Hematopoietic multipotent progenitor cell treated with erythropoietin and hydrocortisone succinate and interleukin-3 and kit ligand, for 6 days (in vitro differentiated cells): Measurements from ENCODE around the gene POMT2.

Experiments used
- DNase-seq: peaks from one replicate; pipeline ENCODE4 v3.0.0-alpha.2; 2015

The POMT2 gene

DNA sequence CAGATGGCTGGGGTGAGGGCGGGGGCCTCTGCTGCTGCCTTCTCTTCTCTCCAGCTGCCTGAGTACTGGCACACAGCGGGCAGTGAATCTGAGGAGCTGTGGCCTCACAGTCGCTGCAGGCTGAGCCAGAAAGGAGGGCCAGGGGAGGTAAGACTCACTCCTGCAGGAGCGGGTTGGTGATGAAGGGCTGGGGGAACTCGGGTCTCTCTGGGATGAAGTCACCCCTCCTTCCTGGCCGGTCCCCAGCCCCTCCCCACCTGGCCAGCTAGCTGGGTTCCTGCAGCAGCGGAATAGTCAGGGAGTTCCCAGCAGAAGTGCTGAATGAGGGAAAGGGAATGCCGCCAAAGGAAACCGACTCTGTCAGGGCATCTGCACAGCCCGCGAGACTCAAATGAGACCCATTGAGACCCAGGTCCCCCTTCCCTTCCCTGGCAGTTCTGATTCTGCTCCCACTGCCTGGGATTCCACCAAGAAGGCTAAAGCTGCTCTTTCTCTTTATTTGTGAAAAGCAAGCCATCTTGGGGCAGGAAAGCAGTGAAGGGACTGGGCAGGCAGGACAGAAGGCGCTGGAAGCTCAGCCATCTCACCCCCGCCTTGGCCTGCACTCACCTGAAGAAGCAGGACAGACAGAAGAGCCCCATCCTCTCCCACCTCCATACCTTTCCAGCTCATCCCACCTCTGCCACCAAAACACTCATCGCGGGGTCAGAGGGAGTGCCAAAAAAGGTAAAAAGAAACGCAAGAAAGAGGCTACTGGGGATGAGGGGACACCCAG is 54.9 kb downstream of the POMT2 start:
- no peak for DNase-seq

DNA sequence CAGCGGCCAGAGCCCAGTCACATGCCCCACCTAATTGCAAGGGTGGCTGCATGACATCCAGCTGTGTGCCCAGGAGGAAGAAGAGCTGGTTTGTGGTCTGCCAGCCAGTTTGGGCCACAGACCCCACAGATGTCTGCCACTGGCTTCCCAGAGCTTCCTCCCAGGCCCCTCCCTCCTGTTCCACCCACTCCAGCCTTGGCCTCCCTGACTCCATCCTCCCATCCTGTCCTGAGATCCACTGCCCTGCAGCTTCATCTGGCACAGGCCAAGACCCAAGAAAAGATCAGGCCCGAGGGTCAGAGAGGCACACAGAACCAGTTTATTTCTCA is 55.5 kb downstream of the POMT2 start:
- DNase-seq = no peak

DNA sequence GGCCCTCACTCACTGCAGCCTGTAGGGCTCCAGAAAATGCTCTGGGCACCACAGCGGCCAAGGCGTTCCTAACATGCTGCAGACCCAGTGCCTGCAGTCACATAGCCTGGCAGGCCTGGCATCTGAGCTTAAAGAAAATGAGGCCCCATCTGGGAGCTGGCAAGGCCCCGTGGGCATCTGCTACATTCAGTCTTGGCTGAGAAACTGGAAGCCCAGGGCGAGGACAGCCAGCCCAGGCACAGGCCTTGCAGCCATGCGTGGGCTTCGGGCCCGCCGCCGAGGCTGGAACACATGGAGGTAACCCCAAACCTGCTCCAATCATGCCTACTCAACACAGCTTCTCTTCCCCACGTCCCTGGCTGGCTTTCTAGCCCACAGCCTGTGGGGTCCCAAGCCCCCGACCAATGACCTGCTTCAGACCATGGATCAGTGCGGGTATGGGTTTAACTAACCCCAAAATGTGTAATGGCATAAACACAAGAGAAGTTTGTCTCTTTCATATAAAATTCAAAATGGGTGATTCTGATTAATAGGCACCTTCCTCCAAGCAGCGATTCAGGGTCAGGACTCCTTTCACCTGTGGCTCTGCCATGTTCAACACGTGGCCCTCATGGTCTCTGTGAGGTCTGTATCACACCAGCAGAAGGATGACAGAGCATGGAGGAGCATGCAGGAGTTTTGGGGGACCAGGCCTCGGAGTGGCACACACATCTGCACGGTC is 56.1 kb downstream of the POMT2 start:
- no peak for DNase-seq

DNA sequence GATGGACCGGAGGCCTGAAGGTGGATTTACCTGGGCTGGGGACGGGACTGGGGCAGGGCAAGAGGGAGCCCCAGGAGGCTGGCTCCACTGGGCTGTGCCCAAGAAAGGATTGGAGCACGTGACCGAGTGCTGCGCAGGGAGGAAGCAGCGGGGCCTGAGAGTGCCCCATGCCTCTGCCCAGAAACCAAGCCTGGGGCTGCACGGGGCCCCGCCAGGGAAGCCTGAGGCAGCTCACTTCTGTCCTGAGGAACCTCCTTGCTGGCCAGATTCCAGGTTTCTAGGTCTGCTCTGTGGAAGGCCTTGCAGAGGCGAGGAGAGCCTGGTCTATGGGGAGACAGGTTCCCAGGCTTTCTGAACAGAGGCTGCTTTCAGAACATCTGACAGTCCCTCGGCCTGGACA is 60.1 kb downstream of the POMT2 start:
- DNase-seq = peak; percentile 30

DNA sequence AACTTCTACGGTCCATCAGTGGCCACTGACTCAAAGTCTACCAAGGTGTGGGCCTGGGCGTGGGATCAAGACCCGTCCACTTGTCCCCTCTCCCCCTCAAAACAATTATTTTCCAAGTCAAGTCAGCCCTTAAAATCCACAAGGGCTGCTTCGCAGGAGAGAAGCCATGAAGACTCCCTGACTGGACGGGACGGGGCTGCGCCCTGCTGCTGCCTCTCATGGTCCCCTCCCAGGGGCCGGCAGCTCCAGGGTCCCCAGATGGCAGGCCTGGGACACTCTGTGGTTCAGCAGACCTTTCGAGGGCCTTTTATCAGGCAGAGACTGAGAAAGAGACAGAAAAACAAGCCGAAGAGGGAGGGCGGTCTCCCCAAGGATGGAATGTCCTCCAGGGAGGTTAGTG is 60.5 kb downstream of the POMT2 start:
- no peak for DNase-seq

DNA sequence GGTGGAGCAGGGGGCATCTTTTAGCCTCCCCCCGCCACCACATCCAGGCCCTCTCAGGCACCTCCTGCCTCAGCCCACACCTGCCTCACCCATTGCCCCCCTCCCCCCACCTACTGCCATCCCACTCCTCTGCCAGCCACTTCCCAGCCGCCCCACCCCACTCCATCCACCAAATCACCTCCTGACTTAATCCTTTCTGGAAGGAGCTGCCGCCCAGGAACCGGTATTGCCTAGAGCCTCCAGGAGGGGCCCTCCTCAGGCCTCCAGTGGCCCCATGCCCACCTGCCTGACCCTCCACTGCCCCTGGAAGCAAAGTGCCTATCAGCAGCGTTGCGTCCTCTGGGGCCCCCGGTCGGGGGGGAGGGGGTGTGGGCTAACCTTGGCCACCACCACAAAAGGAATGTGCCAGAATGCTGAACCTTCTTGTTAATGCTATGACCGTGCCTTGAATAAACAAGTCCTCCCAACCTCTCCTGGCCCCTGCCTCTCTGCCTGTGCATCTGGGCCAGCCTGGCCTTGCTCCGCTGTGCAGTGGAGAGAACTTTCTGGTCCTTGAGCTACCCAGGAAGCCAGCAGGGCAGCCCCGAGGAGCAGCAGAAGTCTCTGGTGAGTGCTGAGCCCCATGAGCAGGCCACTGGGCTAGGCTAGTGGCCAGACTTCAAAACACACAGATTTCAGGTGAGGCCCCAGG is 61.5 kb downstream of the POMT2 start:
- DNase-seq = no peak

DNA sequence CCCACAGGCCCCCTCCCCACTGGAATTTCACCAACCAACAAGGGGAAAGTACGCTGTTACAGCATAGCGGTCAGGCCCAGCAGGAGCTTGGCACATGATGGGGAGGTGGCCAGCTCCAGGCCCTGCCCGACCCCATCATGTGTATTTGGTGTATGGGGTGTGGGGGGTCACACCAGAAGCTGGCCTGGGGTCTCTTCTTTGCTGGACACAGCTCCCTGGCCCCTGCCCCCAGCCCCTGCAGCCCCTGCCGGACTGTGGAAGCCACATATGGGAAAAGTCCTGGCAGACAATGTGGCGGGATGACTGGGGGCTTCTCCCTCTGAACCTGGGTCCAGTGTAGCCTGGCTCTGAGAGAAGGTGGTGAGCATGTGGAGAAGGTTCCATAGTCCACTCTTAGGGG is 62.1 kb downstream of the POMT2 start:
- DNase-seq = no peak

DNA sequence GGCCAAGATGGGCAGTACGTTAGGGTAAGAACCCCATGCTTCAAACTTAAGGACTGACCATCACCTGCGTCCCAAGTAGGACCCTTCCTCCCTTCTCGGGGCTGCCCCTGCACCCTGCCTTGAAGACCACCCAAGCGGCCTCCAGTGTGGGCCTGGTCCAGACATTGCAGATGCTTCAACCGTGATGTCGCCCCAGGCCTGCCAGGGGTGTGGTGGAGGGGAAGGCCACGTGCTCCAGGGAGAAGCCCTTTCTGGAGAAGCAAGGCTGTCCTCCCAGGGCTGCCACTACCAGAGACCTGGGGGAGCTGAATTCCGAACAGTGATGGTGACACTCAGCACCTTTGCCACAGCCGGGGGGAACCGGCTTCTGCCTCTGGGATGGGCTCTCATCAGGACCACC is 63.0 kb downstream of the POMT2 start:
- DNase-seq = no peak

DNA sequence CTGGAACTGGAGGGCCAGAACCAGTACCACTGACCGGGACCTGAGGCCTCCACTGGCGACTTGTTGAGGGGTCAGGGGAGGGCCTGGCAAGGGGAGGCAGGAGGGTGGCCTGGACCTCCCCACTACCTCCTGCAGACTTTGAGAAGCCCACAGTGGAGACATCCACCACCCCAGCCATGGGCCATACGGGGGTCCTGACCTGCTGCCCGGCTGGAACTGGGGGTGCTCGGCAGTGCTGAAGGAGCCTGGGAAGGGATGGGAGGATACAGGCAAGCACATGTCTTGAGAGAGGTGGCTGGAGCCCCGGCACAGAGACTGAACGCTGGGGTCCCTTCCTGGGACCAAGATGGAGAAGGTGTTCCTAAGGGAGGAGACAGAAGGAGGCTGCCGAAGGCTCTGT is 64.0 kb downstream of the POMT2 start:
- DNase-seq = no peak

DNA sequence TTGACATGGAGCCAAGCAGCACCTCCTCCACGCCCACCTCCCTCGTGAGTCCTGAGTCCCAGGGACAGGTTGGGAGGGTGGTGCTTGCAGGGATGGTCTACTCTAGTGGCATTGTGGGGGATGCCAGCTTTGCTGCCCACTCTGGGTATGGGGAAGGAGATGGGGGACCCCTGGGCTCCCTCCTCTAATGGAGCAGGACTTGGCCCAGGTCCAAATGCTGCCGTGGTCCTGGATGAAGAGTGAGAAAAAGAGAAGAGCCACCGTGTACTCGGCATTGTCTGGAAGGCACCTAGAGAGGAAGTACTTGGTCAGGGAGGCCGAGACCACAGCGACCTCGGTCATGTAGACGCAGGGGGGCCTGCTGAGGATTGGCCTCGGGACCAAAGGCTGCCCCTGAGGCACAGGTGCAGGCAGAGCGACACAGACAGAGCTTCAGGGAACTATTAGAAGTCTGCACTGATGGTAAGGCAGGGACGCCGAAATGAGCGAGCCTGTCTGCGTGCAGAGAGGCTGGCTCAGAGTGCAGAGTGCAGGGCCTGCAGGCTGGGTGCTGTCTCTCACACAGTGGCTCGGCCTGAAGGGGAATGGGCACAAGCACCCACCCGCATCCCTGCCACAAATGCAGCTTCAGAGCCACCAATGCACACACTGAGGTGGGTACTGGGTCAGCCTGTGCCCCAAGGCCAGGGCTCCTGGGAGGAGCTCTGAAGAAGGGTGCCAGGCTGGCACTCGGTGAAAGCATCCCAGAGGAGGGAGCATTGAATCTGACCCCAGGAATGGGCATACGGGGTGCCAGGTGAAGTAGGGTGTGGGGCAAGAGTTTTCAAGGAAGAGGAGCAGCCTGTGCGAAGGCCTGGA is 67.1 kb downstream of the POMT2 start:
- no peak for DNase-seq

DNA sequence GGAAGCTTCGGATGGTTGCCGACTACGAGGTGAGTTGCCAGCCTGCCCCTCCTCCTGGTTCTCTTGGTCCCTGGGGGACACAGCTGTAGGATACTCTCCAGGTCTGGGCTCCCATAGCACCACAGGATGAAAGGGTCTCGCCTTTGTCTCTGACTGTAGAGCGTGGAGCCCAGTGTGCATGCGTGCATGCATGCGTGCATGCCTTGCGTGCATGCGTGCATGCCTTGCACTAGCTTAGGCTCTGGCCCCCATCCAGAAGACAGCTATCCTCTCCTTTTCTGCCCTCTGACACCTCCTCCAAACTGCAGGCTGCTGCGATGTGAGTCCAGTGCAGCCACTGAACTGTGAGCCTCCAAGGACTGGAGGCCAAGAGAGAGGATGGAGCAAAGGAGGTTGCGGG is 68.8 kb downstream of the POMT2 start:
- DNase-seq = no peak

DNA sequence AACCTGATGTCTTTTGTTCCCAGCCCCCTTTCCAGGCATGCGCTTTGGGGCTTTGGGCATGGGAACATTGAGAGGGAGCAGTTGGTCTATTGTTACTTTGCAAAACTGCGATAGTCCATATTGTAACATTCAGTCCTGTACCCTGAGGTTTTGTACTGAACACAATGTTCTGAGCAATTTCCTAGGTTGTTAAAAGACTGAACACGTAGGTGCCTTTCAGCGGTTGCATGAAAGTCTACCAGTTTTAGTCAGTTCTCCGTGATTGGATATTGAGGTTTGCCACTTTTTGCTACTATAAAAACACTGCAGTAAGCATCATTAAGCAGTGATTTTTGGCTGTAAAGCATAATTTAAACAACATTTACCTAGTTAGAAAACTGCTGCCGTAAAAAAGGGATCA is 69.8 kb downstream of the POMT2 start:
- no peak for DNase-seq

DNA sequence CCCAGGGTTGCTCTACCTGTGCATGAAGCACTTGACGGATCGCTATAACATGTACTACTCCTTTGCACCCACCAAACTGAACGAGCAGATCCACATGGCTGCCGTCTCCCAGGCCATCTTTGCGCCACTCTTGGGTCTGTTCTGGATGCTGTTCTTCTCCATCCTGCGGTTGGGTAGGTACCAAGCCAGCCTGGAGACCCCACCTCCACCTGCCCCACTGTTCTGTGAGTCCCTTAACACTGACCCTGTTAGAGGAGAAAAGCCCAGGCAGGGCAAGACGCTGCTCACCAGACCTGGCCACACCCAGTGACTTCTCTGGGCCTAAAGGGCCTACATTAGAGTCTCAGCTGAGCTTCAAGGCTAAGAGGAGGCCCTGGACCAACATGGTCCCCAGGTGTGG is 71.4 kb downstream of the POMT2 start:
- DNase-seq = no peak

DNA sequence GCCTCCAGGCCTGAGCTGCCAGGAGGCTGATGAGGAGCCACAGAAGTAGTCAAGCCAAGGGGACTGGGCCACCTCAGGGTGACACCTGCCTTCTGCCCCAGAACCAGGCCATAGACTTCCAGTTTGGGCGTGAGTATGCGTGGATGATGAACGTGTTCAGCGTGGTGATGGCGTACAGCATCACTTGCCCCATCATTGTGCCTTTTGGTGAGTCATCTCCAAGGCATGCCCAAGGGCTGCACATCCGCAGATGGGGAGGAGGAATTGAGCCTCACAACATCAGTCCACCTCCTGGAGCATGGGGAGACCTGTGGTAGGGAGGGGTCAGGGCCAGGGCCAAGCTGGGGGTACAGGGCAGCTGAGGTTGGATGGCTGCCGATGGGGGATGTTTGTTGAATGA is 72.0 kb downstream of the POMT2 start:
- DNase-seq = no peak

DNA sequence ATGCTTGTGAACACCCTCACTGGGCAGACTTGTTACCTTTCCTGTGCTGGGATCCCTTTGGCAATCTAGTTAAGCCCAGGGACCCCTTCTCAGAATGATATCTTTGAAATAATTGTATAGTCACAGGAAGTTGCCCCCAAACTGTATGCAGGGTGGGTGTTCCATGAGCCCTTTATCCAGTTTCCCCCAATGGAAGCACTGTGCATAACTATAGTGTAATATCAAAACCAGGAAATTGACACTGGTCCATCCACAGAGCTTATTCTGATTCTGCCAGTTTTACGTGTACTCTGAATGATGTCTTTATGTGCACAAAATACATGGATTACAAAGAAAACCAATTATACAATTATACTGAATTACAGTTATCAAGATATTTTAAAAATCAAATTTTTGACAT is 73.9 kb downstream of the POMT2 start:
- no peak for DNase-seq

DNA sequence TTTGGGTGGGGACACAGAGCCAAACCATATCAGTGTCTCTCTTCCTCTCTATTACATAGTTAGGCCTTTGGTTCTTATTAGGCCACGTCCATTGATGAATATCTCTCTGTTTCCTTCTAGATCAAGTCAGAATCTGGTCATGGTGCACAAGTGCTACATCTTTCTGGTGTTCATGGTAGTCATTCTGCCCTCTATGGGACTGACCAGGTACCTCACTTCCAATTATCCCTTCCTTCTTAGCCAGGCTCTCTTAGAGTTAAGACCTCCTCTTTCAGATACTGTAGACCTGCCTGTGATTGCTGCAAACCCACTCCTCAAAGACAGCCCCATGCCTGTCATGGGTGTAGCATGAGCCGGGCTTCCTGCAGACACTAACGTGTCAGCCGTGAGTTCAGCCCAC is 74.9 kb downstream of the POMT2 start:
- DNase-seq = no peak

DNA sequence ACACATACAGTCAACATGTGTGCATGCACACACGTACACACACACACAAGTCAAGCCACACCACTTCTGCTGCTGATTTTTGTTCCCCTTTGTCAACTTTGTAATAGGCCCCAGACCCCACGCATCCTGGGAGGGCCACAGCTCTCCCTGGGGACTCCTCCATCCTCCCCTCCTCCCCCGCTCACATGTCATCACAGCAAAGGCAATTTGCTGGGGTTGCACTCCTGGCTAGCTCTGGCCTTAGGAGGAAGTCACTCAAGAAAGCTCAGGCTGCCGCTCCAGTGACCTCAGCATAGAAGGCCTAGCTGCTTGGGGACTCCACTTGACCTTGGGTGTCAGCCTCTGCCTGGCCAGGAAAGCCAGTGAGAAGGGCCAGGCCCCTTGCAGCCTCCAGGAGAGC is 76.8 kb downstream of the POMT2 start:
- DNase-seq = no peak

DNA sequence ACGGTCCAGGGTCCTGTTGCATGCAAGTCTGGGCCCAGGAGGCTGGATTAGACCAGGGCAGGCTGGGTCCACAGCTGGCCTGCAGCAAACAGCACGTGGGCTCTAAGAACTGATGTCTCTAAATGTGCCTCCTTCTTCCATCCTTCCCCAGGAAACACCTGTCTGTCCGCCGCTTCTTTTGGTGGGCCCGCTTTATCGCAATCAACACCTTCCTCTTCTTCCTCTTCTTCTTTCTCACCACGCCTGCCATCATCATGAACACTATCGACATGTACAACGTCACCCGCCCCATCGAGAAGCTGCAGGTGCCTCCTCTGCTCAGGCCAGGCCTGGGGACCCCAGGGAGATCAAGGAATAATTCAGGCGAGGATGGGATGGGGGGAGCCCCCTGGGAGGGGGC is 77.9 kb downstream of the POMT2 start:
- DNase-seq = no peak

DNA sequence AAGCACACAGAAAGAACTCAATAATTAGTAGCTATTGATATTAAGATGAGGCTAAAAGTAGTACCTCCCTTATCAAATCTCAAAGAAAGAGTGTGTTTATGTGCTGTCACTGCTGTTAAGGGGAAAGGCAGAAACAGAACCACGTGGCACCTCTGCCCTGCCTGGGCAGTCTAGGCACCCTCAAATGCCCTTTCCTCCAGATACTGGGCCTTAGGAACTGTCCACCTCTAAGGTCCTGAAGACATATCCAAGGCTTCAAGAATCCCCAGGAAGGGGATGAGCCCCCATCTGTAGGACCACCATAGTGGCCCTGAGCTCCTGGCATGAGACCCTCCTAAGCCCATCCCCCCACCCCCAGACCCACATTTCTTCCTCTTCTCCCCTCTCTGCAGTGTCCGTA is 78.7 kb downstream of the POMT2 start:
- DNase-seq = peak; percentile 20

DNA sequence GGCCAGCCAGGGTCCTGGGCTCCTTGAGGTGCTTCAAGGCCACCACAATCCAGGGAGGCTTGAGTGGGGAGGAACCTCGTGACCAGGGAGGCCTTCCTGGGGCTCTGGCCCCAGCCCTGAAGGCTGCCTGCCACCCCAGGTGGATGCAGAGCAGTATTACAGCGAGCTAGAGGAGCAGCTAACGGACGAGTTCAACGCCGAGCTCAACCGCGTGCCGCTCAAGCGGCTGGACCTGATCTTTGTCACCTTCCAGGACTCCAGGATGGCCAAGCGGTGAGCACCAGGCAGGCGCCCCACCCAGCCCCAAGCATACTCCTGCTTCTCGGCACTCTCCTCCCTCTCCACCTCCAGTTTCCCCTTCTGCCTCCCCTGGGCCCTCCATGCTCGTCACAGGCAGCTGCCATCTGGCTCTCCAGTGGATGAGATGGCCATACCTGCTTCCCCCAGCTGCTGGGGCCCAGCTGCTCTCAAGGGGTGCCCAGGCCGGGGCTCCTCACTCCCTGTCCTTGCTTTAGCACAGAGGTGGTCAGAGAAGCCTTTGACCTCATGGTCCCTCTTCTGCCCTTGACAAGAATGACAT is 80.3 kb downstream of the POMT2 start:
- no peak for DNase-seq

DNA sequence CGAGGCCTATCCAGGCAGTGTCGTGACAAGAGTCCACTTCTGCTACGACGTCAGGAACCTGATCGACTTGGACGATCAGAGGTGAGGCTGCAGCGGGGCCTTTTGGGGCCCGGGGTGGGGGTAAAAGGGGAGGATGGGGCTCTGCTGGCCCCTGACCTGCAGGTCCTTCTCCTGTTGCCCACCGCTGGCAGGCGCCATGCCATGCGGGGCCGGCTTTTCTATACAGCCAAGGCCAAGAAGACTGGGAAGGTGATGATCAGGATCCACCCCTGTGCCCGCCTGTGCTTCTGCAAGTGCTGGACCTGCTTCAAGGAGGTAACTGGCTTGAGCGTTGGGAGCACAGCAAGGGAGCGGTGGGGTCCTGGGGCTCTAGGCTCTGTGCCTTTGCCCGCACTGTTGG is 81.3 kb downstream of the POMT2 start:
- DNase-seq = no peak

DNA sequence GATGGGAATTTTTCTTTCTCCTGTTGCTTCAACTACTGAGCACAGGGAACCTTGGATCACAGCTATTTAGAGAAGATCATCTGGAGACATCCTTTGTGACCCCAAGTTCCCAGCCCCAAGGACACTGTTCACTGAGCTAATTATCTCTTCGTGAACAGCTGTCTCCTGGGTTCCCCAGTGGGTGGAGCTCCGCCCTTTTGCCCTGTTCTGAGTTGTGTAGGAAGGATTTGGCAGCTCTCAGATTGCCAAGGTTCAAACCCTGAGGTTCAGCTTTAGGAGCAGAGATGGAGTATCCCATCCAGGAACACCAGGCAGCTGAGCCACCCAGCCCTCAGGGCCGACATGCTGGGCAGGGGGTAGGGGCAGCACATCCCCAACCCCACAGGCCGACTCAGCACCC is 81.7 kb downstream of the POMT2 start:
- peak; percentile 44 for DNase-seq

DNA sequence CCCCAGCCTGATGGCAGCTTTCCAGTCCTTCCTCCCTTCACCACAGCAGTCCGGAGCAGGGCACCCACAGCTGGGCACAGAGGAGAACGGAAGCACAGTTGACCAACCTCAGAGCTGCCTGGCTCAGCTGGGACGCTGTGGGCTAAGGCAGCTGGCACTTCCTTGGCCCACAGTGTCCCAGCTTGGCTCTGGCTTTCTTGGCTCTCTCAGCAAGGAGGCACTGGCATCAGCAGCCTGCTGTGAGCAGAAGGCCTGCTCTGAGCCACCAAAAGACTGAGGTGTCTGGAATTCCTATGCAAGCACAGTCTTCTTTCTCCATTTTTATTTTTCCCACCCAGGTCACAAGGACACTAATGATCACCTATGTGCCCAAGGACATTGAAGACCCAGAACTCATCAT is 82.3 kb downstream of the POMT2 start:
- no peak for DNase-seq
